Esophagus muscularis mucosa (tissue), 4 donors: ENCODE data around the gene CUX1. TPM values are rescaled to one million over a fixed set of nuclear protein-coding genes. Genes with fewer than 3 reads are reported as not detected.

Source experiments
- DNase-seq: peaks from one replicate; pipeline ENCODE4 v3.0.0-alpha.2; 2017; ENCODE audit errors: extremely low spot score
- H3K27ac ChIP-seq, 4 donors: fragments of 200-600 bp; sonication (generic); replicated peaks in 1 of 4; 1 replicate in 3 of 4; 2 replicates in 1 of 4; pipeline ENCODE4 v1.5.1; 2016 to 2019; ENCODE audit warnings: mild to moderate bottlenecking in 1 of 4
- H3K27me3 ChIP-seq, 4 donors: fragments of 200-600 bp; sonication (generic); one replicate each; pipeline versions ENCODE4 v1.5.1 to v1.6.0; 2016 to 2019
- H3K36me3 ChIP-seq, 4 donors: fragments of 200-600 bp; sonication (generic); one replicate each; pipeline ENCODE4 v1.5.1; 2016 to 2019
- H3K4me1 ChIP-seq, 4 donors: fragments of 200-600 bp; sonication (generic); one replicate each; pipeline ENCODE4 v1.5.1; 2016 to 2019
- H3K4me3 ChIP-seq, 4 donors: fragments of 200-600 bp; sonication (generic); 1 replicate in 2 of 4; 2 replicates in 2 of 4; pipeline ENCODE4 v1.5.1; 2016 to 2019; ENCODE audit warnings: mild to moderate bottlenecking in 4 of 4, moderate library complexity in 1 of 4
- H3K9me3 ChIP-seq, 4 donors: fragments of 200-600 bp; sonication (generic); 1 replicate in 3 of 4; 2 replicates in 1 of 4; pipeline ENCODE4 v1.5.1; 2016 to 2019
- CTCF ChIP-seq, 3 experiments: fragments of 200-600 bp in 2 of 3; fragments of 450-650 bp in 1 of 3; sonication (generic) in 2 of 3; IDR thresholded peaks; one replicate each; pipeline ENCODE4 v1.5.1; 2017 to 2019; ENCODE audit warnings: antibody characterized with exemption in 3 of 3, mild to moderate bottlenecking in 2 of 3, moderate library complexity in 1 of 3
- EP300 ChIP-seq: sonication (generic); formaldehyde crosslinking; IDR thresholded peaks from one replicate; pipeline ENCODE4 v1.6.1; 2017; ENCODE audit warnings: antibody characterized with exemption
- POLR2A ChIP-seq: fragments of 450-650 bp; IDR thresholded peaks from one replicate; pipeline ENCODE4 v1.6.1; 2017; ENCODE audit warnings: antibody characterized with exemption, moderate library complexity, mild to moderate bottlenecking, low read depth
- POLR2AphosphoS5 ChIP-seq, 2 donors: sonication (generic); formaldehyde crosslinking; IDR thresholded peaks; one replicate each; pipeline ENCODE4 v1.6.1; 2017; ENCODE audit warnings: antibody characterized with exemption in 2 of 2
- WGBS: methylation state at CpG from one replicate; pipeline ENCODE4 v1.1.5; 2018; 5-methylcytosine and 5-hydroxymethylcytosine counted together
- intact Hi-C: fragments of 100-400 bp; cut with DNase I; formaldehyde crosslinking; loops from one replicate; pipeline ENCODE4 v1.15.1; 2023
- total RNA-seq, 4 donors: library from RNA; depleted of rRNA; stranded (reverse); fragments of >200 nt; gene quantifications; one replicate each; pipeline versions ENCODE4 v1.1.0 to v1.2.1, GENCODE V29; 2016

The CUX1 gene
- total RNA-seq, 4 donors from 2014 or later, result 61.5 to 136 (median 92.3) TPM

DNA sequence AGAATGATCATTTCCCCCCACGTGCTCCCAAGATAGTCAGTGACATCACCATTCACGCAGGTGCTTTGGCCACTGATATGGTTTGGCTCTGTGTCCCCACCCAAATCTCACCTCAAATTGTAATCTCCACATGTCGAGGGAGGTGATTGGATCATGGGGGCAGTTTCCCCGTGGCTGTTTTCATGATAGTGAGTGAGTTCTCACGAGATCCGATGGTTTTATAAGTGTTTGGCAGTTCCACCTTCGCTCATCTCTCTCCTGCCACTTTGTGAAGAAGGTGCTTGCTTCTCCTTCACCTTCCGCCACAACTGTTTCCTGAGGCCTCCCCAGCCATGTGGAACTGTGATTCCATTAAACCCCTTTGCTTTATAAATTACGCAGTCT lies 263.8 kb downstream of the CUX1 start:
- H3K9me3 ChIP-seq, result peaks cover 0 to 4% (median 0%) of the 10 kb centered on the region in 4 donors
- peaks cover 0 to 16% (median 3%) of the 10 kb centered on the region in 4 donors for H3K36me3 ChIP-seq
- H3K4me3 ChIP-seq, result no peak overlapping the region
- TF ChIP-seq POLR2A (no peak), CTCF (IDR thresholded peaks at IDR 0.05) (no peak), EP300 (no peak)
- 90% methylated on average over 9 of the region's 9 CpGs for WGBS
- H3K4me1 ChIP-seq, result peaks cover 0 to 5% (median 2%) of the 10 kb centered on the region in 4 donors
- no peak overlapping the region for H3K27ac ChIP-seq
- no peak for DNase-seq
- intact Hi-C loops, result no loop called here
- no peaks in the 10 kb centered on the region for H3K27me3 ChIP-seq

DNA sequence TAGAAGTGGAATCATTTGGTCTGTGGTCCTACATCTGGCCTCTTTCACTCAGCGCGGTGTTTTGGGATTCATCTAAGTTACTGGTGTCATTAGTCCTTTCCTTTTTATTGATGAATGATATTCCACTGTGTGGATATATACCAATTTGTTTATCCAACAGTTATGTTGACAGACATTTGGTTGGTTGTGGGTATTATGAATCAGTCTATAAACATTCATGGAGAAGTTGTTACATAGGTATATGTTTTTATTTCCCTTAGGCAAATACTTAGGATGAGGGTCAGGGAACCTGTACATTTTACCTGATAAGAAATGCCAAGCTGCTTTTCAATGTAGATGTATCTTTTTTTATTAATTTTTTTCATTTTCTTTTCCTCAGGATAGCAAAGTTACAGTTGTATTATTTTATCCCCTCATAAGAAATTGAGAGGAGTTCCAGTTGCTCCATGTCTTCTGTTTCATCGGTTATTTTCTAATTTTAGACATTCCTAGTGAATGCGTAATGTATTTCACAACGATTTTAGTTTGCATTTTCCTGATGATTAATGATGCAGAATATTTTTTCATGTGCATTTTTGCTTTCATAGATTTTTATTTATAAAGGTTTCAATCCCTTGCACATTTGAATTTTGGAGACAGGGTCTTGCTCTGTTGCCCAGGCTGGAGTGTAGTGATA lies 265.4 kb downstream of the CUX1 start:
- no peak for DNase-seq
- intact Hi-C loops, result no loop called here
- H3K36me3 ChIP-seq, result peaks cover 0 to 16% (median 3%) of the 10 kb centered on the region in 4 donors
- H3K9me3 ChIP-seq, result peaks cover 0 to 4% (median 0%) of the 10 kb centered on the region in 4 donors
- TF ChIP-seq EP300, result no peak
- TF ChIP-seq POLR2AphosphoS5 (IDR thresholded peaks at IDR 0.05), result no peak
- TF ChIP-seq POLR2A, result no peak
- TF ChIP-seq CTCF (IDR thresholded peaks at IDR 0.05), result no peak
- H3K4me1 ChIP-seq, result peaks cover 0 to 5% (median 2%) of the 10 kb centered on the region in 4 donors
- H3K27ac ChIP-seq, result no peak overlapping the region
- 80% methylated on average over 5 of the region's 5 CpGs for WGBS
- no peak overlapping the region for H3K4me3 ChIP-seq
- H3K27me3 ChIP-seq, result no peaks in the 10 kb centered on the region

DNA sequence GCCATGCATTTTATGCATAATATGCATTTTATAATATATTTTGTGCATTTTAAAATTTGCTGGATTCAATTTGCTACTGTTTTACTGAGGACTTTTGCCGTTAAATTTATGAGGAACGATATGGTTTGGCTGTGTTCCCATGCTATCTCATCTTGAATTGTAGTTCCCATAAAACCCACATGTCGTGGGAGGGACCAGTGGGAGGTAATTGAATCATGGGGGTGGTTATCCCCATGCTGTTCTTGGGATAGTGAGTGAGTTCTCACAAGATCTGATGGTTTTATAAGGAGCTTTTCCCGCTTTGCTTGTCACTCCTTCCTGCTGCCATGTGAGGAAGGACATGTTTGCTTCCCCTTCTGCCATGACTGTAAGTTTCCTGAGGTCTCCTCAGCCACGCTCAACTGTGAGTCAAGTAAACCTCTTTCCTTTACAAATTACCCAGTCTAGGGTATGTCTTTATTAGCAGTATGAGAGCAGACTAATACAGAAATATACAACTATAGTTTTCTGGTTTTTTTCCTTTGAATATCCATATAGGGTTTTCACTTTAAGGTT lies 267.9 kb downstream of the CUX1 start:
- H3K27ac ChIP-seq, result no peak overlapping the region
- no peak overlapping the region for H3K4me3 ChIP-seq
- no peak for TF ChIP-seq EP300
- TF ChIP-seq CTCF (IDR thresholded peaks at IDR 0.05), result no peak
- TF ChIP-seq POLR2A, result no peak
- no peak for TF ChIP-seq POLR2AphosphoS5 (IDR thresholded peaks at IDR 0.05)
- H3K4me1 ChIP-seq, result peaks cover 0 to 4% (median 0%) of the 10 kb centered on the region in 4 donors
- DNase-seq, result no peak
- intact Hi-C loops, result no loop called here
- H3K36me3 ChIP-seq, result peaks cover 0 to 12% (median 3%) of the 10 kb centered on the region in 4 donors
- no peaks in the 10 kb centered on the region for H3K27me3 ChIP-seq
- H3K9me3 ChIP-seq, result peaks cover 0 to 4% (median 0%) of the 10 kb centered on the region in 4 donors
- WGBS, result 88% methylated on average over 5 of the region's 5 CpGs

GRCh38 chr7:102089175-102090098 lies 272.0 kb downstream of the CUX1 start:
- TF ChIP-seq POLR2AphosphoS5 (IDR thresholded peaks at IDR 0.05), result no peak
- no peak for TF ChIP-seq POLR2A
- no peak for TF ChIP-seq EP300
- no peak for TF ChIP-seq CTCF (IDR thresholded peaks at IDR 0.05)
- no peak for DNase-seq
- Histone ChIP-seq H3K27ac (no peak overlapping the region), H3K27me3 (no peaks in the 10 kb centered on the region), H3K4me3 (no peak overlapping the region), H3K4me1 (peaks cover 0 to 12% (median 0%) of the 10 kb centered on the region in 4 donors), H3K9me3 (no peaks in the 10 kb centered on the region), H3K36me3 (no peaks in the 10 kb centered on the region)
- 94% methylated on average over 4 of the region's 4 CpGs for WGBS
- intact Hi-C loops, result no loop called here
